CD4-positive, alpha-beta memory T cell (primary cell): ENCODE data around the gene CPLX4. TPM values are rescaled to one million over a fixed set of nuclear protein-coding genes. Genes with fewer than 3 reads are reported as not detected.

Experiments
- CTCF ChIA-PET: fragments of 350-600 bp; sonication (Branson Sonifier 250); formaldehyde crosslinking; loops from one replicate; lab custom pipeline; 2021; ENCODE audit warnings: inconsistent platforms; ENCODE audit not compliant: partially characterized antibody; lab: Charles Lee
- POLR2A ChIA-PET: fragments of 350-600 bp; sonication (Branson Sonifier 250); formaldehyde crosslinking; loops from one replicate; lab custom pipeline; 2021; ENCODE audit not compliant: partially characterized antibody; lab: Charles Lee
- DNase-seq, 5 donors: peaks; one replicate each; pipeline versions ENCODE4 v3.0.0 to v3.0.0-alpha.2; 2020 to 2022; ENCODE audit warnings: mixed read lengths in 1 of 5
- H3K27ac ChIP-seq: one replicate; pipeline ENCODE4 v1.7.0; 2013; ENCODE audit warnings: low read depth, low read length
- H3K27me3 ChIP-seq: 2 replicates; pipeline ENCODE4 v1.7.0; 2013; ENCODE audit warnings: mild to moderate bottlenecking, low read length, moderate library complexity; ENCODE audit not compliant: insufficient read depth
- H3K36me3 ChIP-seq: 2 replicates; pipeline ENCODE4 v1.7.0; 2013; ENCODE audit warnings: mild to moderate bottlenecking, low read length, moderate library complexity; ENCODE audit not compliant: insufficient read depth
- H3K4me1 ChIP-seq: 2 replicates; pipeline ENCODE4 v1.7.0; 2013; ENCODE audit warnings: mild to moderate bottlenecking, low read length, moderate library complexity; ENCODE audit not compliant: insufficient read depth
- H3K4me3 ChIP-seq, 2 donors: one replicate each; pipeline ENCODE4 v1.7.0; 2013; ENCODE audit warnings: low read length in 2 of 2, mild to moderate bottlenecking in 1 of 2
- H3K9me3 ChIP-seq, 2 donors: one replicate each; pipeline ENCODE4 v1.7.0; 2013; ENCODE audit warnings: low read length in 2 of 2, control low read depth in 1 of 2; ENCODE audit not compliant: control insufficient read depth in 1 of 2
- H3K27ac Mint-ChIP-seq, 7 donors: one replicate each; pipeline ENCODE4 v1.8.0; 2020 to 2021; ENCODE audit warnings: mixed read lengths in 7 of 7, mild to moderate bottlenecking in 6 of 7, inconsistent platforms in 3 of 7, moderate library complexity in 3 of 7
- H3K27me3 Mint-ChIP-seq, 2 donors: one replicate each; pipeline ENCODE4 v1.8.0; 2020 to 2021; ENCODE audit warnings: mixed read lengths in 2 of 2
- H3K36me3 Mint-ChIP-seq, 2 donors: one replicate each; pipeline ENCODE4 v1.8.0; 2020 to 2021; ENCODE audit warnings: mixed read lengths in 2 of 2, inconsistent platforms in 1 of 2, mild to moderate bottlenecking in 1 of 2
- H3K4me1 Mint-ChIP-seq, 4 donors: one replicate each; pipeline ENCODE4 v1.8.0; 2020 to 2021; ENCODE audit warnings: mixed read lengths in 4 of 4, mild to moderate bottlenecking in 1 of 4
- H3K4me3 Mint-ChIP-seq, 8 donors: one replicate each; pipeline ENCODE4 v1.8.0; 2020 to 2021; ENCODE audit warnings: mixed read lengths in 8 of 8, mild to moderate bottlenecking in 7 of 8, moderate library complexity in 6 of 8, inconsistent platforms in 3 of 8
- H3K9me3 Mint-ChIP-seq, 8 donors: one replicate each; pipeline ENCODE4 v1.8.0; 2020 to 2021; ENCODE audit warnings: mixed read lengths in 8 of 8, mild to moderate bottlenecking in 5 of 8, inconsistent platforms in 3 of 8, moderate library complexity in 1 of 8
- intact Hi-C: fragments of 100-400 bp; cut with micrococcal nuclease; formaldehyde crosslinking; loops from one replicate; pipeline ENCODE4 v1.15.1; 2023
- polyA plus RNA-seq, 2 donors: library from polyadenylated mRNA; unstranded; fragments of 300-500 nt; fragmentation: Illumina TruSeq; gene quantifications; one replicate each; pipeline ENCODE4 v1.2.3, GENCODE V29; 2021
- total RNA-seq, 2 experiments: library from RNA; stranded (reverse); gene quantifications; one replicate each; pipeline ENCODE4 v1.2.3, GENCODE V29; 2021

Gene CPLX4
- total and polyA plus RNA-seq, 4 experiments from 2014 or later, result not detected

GRCh38 chr18:59354731-59355130 is 36.3 kb upstream of the CPLX4 start:
- peaks cover 33 to 52% of the 10 kb centered on the region in 2 donors for H3K36me3 Mint-ChIP-seq
- H3K27ac ChIP-seq, result no peak overlapping the region
- no peaks in the 10 kb centered on the region for H3K27me3 Mint-ChIP-seq
- no peak for DNase-seq
- no peaks in the 10 kb centered on the region for H3K9me3 ChIP-seq
- no peaks in the 10 kb centered on the region for H3K9me3 Mint-ChIP-seq
- intact Hi-C loops, result loop anchor here (5.0 kb wide), 1 partner anchor 682 kb away; the partner anchor contains the start of gene MALT1
- peaks cover 32 to 57% (median 37%) of the 10 kb centered on the region in 4 donors for H3K4me1 Mint-ChIP-seq
- ChIA-PET CTCF (interaction anchor here (2.5 kb wide), 1 partner anchor 47 kb away, joined by 6 read pairs; no protein-coding TSS in a partner anchor), POLR2A (interaction anchor here (1.3 kb wide), 1 partner anchor 215 kb away, joined by 3 read pairs; the partner anchor contains the start of gene SEC11C)
- H3K27me3 ChIP-seq, result no peaks in the 10 kb centered on the region
- H3K4me3 ChIP-seq, result no peak overlapping the region
- H3K4me1 ChIP-seq, result peaks cover 34% of the 10 kb centered on the region
- H3K4me3 Mint-ChIP-seq, result no peak overlapping the region
- peak overlapping the region in 1 of 7 donors; percentile 92 for H3K27ac Mint-ChIP-seq
- peaks cover 26% of the 10 kb centered on the region for H3K36me3 ChIP-seq

GRCh38 chr18:59353079-59353680 is 34.7 kb upstream of the CPLX4 start:
- peaks cover 41% of the 10 kb centered on the region for H3K36me3 ChIP-seq
- Mint-ChIP-seq H3K27me3 (no peaks in the 10 kb centered on the region), H3K4me3 (no peak overlapping the region), H3K27ac (no peak overlapping the region), H3K9me3 (no peaks in the 10 kb centered on the region), H3K36me3 (peaks cover 48 to 59% of the 10 kb centered on the region in 2 donors), H3K4me1 (peaks cover 29 to 51% (median 34%) of the 10 kb centered on the region in 4 donors)
- intact Hi-C loops, result no loop called here
- ChIA-PET POLR2A (no interaction called here), CTCF (no interaction called here)
- H3K4me1 ChIP-seq, result peaks cover 29% of the 10 kb centered on the region
- no peaks in the 10 kb centered on the region for H3K9me3 ChIP-seq
- no peak for DNase-seq
- no peak overlapping the region for H3K27ac ChIP-seq
- no peaks in the 10 kb centered on the region for H3K27me3 ChIP-seq
- H3K4me3 ChIP-seq, result no peak overlapping the region

GRCh38 chr18:59352250-59352855 is 33.9 kb upstream of the CPLX4 start:
- Mint-ChIP-seq H3K27ac (peak overlapping the region in 4 of 7 donors; percentile 0 to 73 (median 23)), H3K36me3 (peaks cover 53 to 62% of the 10 kb centered on the region in 2 donors), H3K4me1 (peaks cover 23 to 43% (median 28%) of the 10 kb centered on the region in 4 donors), H3K9me3 (no peaks in the 10 kb centered on the region), H3K27me3 (no peaks in the 10 kb centered on the region), H3K4me3 (peak overlapping the region in 1 of 8 donors; percentile 17)
- Histone ChIP-seq H3K4me1 (peaks cover 20% of the 10 kb centered on the region), H3K9me3 (no peaks in the 10 kb centered on the region), H3K27ac (no peak overlapping the region), H3K36me3 (peaks cover 47% of the 10 kb centered on the region), H3K27me3 (no peaks in the 10 kb centered on the region), H3K4me3 (no peak overlapping the region)
- intact Hi-C loops, result no loop called here
- ChIA-PET POLR2A (no interaction called here), CTCF (no interaction called here)
- no peak for DNase-seq

GRCh38 chr18:59345556-59345955 is 27.1 kb upstream of the CPLX4 start:
- Mint-ChIP-seq H3K27me3 (no peaks in the 10 kb centered on the region), H3K9me3 (peaks cover 5 to 23% (median 15%) of the 10 kb centered on the region in 8 donors), H3K4me1 (peaks cover 22 to 44% (median 27%) of the 10 kb centered on the region in 4 donors), H3K36me3 (peaks cover 78 to 82% of the 10 kb centered on the region in 2 donors), H3K27ac (no peak overlapping the region), H3K4me3 (no peak overlapping the region)
- ChIA-PET POLR2A (no interaction called here), CTCF (no interaction called here)
- no peak for DNase-seq
- H3K27me3 ChIP-seq, result no peaks in the 10 kb centered on the region
- peaks cover 33% of the 10 kb centered on the region for H3K36me3 ChIP-seq
- peaks cover 0 to 5% of the 10 kb centered on the region in 2 donors for H3K9me3 ChIP-seq
- H3K4me3 ChIP-seq, result no peak overlapping the region
- intact Hi-C loops, result no loop called here
- no peaks in the 10 kb centered on the region for H3K4me1 ChIP-seq
- no peak overlapping the region for H3K27ac ChIP-seq

- intact Hi-C loops, result no loop called here
- POLR2A ChIA-PET, result no interaction called here
- H3K36me3 ChIP-seq, result peaks cover 37% of the 10 kb centered on the region
Observed at GRCh38 chr18:59344996-59345395, 26.5 kb upstream of the CPLX4 start.

GRCh38 chr18:59343926-59344325 is 25.5 kb upstream of the CPLX4 start:
- Mint-ChIP-seq H3K4me3 (no peak overlapping the region), H3K27ac (no peak overlapping the region), H3K4me1 (peaks cover 22 to 43% (median 28%) of the 10 kb centered on the region in 4 donors), H3K27me3 (no peaks in the 10 kb centered on the region), H3K9me3 (peaks cover 5 to 25% (median 18%) of the 10 kb centered on the region in 8 donors), H3K36me3 (peaks cover 82 to 86% of the 10 kb centered on the region in 2 donors)
- no peaks in the 10 kb centered on the region for H3K27me3 ChIP-seq
- no peak overlapping the region for H3K4me3 ChIP-seq
- no peak for DNase-seq
- POLR2A ChIA-PET, result no interaction called here
- peaks cover 0 to 5% of the 10 kb centered on the region in 2 donors for H3K9me3 ChIP-seq
- H3K4me1 ChIP-seq, result no peaks in the 10 kb centered on the region
- intact Hi-C loops, result no loop called here
- peaks cover 36% of the 10 kb centered on the region for H3K36me3 ChIP-seq
- no peak overlapping the region for H3K27ac ChIP-seq
- CTCF ChIA-PET, result no interaction called here

More at GRCh38 chr18:59344996-59345395, 26.5 kb upstream of the CPLX4 start:
- Mint-ChIP-seq H3K27ac (peak overlapping the region in 2 of 7 donors; percentile 38 to 45), H3K4me3 (no peak overlapping the region), H3K9me3 (peaks cover 5 to 25% (median 18%) of the 10 kb centered on the region in 8 donors), H3K4me1 (peaks cover 22 to 44% (median 28%) of the 10 kb centered on the region in 4 donors), H3K27me3 (no peaks in the 10 kb centered on the region), H3K36me3 (peaks cover 82 to 88% of the 10 kb centered on the region in 2 donors)
- Histone ChIP-seq H3K4me1 (no peaks in the 10 kb centered on the region), H3K27me3 (no peaks in the 10 kb centered on the region), H3K9me3 (peaks cover 0 to 5% of the 10 kb centered on the region in 2 donors), H3K27ac (no peak overlapping the region), H3K4me3 (no peak overlapping the region)
- no peak for DNase-seq
- CTCF ChIA-PET, result no interaction called here

- Mint-ChIP-seq H3K27ac (no peak overlapping the region), H3K9me3 (peaks cover 5 to 25% (median 18%) of the 10 kb centered on the region in 8 donors), H3K27me3 (no peaks in the 10 kb centered on the region), H3K4me3 (no peak overlapping the region), H3K4me1 (peaks cover 20 to 40% (median 28%) of the 10 kb centered on the region in 4 donors), H3K36me3 (peaks cover 90 to 94% of the 10 kb centered on the region in 2 donors)
- peaks cover 0 to 5% of the 10 kb centered on the region in 2 donors for H3K9me3 ChIP-seq
- no peak overlapping the region for H3K27ac ChIP-seq
- CTCF ChIA-PET, result interaction anchor here (1.4 kb wide), 1 partner anchor 62 kb away, joined by 5 read pairs; no protein-coding TSS in a partner anchor
- H3K36me3 ChIP-seq, result peaks cover 31% of the 10 kb centered on the region
- H3K4me3 ChIP-seq, result no peak overlapping the region
- POLR2A ChIA-PET, result no interaction called here
- no peaks in the 10 kb centered on the region for H3K4me1 ChIP-seq
- intact Hi-C loops, result no loop called here
- H3K27me3 ChIP-seq, result no peaks in the 10 kb centered on the region
- DNase-seq, result no peak
Observed at GRCh38 chr18:59340817-59341216, 22.4 kb upstream of the CPLX4 start.
